ENCODE results near the gene SLC25A6. TPM values are rescaled to one million over a fixed set of nuclear protein-coding genes. Genes with fewer than 3 reads are reported as not detected.

SLC25A6 gene
- total RNA-seq, 1 donor from 2014 or later, result 345 TPM

DNA sequence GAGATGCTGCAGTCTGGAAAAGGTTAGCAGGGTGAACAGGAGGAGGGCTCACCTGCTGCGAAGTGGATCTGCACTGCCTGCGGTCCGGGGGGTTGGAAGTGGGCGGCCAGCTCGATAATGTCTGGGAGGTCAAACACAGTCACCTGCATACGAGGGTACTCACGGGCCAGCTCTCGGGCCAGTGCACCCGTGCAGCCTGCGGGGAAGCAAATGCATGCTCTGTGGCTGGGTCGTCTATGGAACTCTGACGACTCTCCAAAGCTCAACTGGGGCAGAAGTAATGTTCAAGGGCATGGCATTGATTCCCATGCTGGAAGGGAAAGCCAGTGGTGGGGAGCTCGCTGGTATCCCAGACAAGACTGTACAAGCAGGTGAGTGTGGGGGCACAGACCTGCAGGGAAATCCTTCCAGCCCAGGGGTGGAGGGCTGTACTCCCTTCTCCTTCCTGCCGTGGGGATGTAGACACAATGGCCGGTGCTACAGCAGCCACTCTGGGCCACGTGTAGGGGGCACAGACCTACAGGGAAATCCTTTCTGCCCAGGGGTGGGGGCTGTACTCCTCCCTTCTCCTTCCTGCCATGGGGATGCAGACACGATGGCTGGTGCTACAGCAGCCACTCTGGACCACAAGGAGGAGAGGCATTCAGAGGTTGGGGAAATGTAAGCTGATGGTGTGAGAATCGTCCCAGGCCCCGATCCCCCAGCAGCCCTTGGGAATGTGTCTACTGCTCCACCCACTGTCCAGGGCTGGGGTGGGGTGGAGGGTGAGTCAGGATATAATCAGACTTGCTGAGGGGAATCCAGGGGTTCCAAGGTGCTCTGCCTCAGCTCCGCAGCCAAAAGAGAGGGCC lies 26.2 kb upstream of the SLC25A6 start:
- H2AFZ ChIP-seq (ENCODE audit: low read depth, low read length), result no peak overlapping the region
- Mint-ChIP-seq H3K9me3 (ENCODE audit: unreplicated experiment) (peaks cover 12% of the 10 kb centered on the region), H3K27ac (ENCODE audit: unreplicated experiment) (no peak overlapping the region), H3K4me3 (ENCODE audit: unreplicated experiment) (no peak overlapping the region), H3K36me3 (ENCODE audit: low read depth, unreplicated experiment) (peaks cover 26% of the 10 kb centered on the region), H3K27me3 (ENCODE audit: low read depth, unreplicated experiment) (no peaks in the 10 kb centered on the region), H3K4me1 (ENCODE audit: low read depth, unreplicated experiment) (no peaks in the 10 kb centered on the region)
- H4K20me1 ChIP-seq (ENCODE audit: insufficient read depth, low read length), result peaks cover 28% of the 10 kb centered on the region
- H3K27ac ChIP-seq (ENCODE audit: low read depth, low read length), result no peak overlapping the region
- H3K4me3 ChIP-seq (ENCODE audit: insufficient read depth, low read depth, low read length), result no peak overlapping the region
- no peaks in the 10 kb centered on the region for H3K79me2 ChIP-seq (ENCODE audit: insufficient read depth, low read length)
- H3K9ac ChIP-seq (ENCODE audit: low read length), result no peak overlapping the region
- H3K9me3 ChIP-seq (ENCODE audit: insufficient read depth, low read depth, low read length), result peaks cover 15% of the 10 kb centered on the region
- no peaks in the 10 kb centered on the region for H3K27me3 ChIP-seq (ENCODE audit: insufficient read depth, low read length)
- FAIRE-seq, result no peak
- no peak for TF ChIP-seq EZH2 (IDR thresholded peaks at IDR 0.05; ENCODE audit: insufficient read depth, low read length)
- TF ChIP-seq, protein P1, sequence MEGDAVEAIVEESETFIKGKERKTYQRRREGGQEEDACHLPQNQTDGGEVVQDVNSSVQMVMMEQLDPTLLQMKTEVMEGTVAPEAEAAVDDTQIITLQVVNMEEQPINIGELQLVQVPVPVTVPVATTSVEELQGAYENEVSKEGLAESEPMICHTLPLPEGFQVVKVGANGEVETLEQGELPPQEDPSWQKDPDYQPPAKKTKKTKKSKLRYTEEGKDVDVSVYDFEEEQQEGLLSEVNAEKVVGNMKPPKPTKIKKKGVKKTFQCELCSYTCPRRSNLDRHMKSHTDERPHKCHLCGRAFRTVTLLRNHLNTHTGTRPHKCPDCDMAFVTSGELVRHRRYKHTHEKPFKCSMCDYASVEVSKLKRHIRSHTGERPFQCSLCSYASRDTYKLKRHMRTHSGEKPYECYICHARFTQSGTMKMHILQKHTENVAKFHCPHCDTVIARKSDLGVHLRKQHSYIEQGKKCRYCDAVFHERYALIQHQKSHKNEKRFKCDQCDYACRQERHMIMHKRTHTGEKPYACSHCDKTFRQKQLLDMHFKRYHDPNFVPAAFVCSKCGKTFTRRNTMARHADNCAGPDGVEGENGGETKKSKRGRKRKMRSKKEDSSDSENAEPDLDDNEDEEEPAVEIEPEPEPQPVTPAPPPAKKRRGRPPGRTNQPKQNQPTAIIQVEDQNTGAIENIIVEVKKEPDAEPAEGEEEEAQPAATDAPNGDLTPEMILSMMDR (IDR thresholded peaks at IDR 0.05; ENCODE audit: insufficient read depth, low read depth, low read length), result no peak
- peaks cover 17% of the 10 kb centered on the region for H3K36me3 ChIP-seq (ENCODE audit: insufficient read depth, low read length)
- no peaks in the 10 kb centered on the region for H3K4me1 ChIP-seq (ENCODE audit: insufficient read depth, low read length)
- no peak for DNase-seq (ENCODE audit: low read depth)
- H3K4me2 ChIP-seq (ENCODE audit: low read length), result no peak overlapping the region

DNA sequence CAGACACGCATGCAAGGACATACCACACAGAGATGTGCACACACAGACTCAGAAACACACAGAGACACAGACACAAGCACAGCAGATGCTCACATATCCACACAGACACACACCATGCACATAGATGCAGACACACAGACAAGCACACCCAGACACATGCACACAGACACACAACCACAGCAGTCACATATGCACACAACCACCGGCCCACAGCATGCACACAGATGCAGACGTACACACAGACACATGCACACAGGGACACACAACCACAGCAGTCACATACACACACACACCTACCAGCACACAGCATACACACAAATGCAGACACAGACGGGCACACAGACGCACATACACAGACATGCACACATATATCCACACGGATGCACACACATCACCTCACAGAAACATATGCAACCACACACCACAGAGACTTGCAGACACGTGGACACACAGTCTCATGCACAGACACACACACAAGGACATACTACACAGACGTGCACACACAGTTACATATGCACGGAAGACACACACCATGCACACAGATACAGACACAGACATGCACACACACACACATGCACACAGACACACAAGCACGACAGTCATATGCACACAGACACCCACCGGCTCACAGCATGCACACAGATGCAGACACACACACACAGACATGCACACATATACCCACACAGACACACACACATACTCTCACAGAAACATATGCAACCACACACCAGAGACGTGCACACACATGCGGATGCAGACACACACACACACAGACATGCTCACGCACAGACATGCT lies 25.2 kb upstream of the SLC25A6 start:
- H3K27me3 ChIP-seq (ENCODE audit: insufficient read depth, low read length), result no peaks in the 10 kb centered on the region

More for the DNA sequence above, 25.2 kb upstream of the SLC25A6 start:
- no peak overlapping the region for H2AFZ ChIP-seq (ENCODE audit: low read depth, low read length)
- Mint-ChIP-seq H3K4me3 (ENCODE audit: unreplicated experiment) (no peak overlapping the region), H3K4me1 (ENCODE audit: low read depth, unreplicated experiment) (no peaks in the 10 kb centered on the region), H3K27ac (ENCODE audit: unreplicated experiment) (no peak overlapping the region), H3K9me3 (ENCODE audit: unreplicated experiment) (peaks cover 6% of the 10 kb centered on the region), H3K36me3 (ENCODE audit: low read depth, unreplicated experiment) (peaks cover 25% of the 10 kb centered on the region), H3K27me3 (ENCODE audit: low read depth, unreplicated experiment) (no peaks in the 10 kb centered on the region)
- peaks cover 13% of the 10 kb centered on the region for H3K36me3 ChIP-seq (ENCODE audit: insufficient read depth, low read length)
- no peak for DNase-seq (ENCODE audit: low read depth)
- H3K4me2 ChIP-seq (ENCODE audit: low read length), result no peak overlapping the region
- H3K9ac ChIP-seq (ENCODE audit: low read length), result no peak overlapping the region
- H3K27ac ChIP-seq (ENCODE audit: low read depth, low read length), result no peak overlapping the region
- FAIRE-seq, result no peak
- H3K9me3 ChIP-seq (ENCODE audit: insufficient read depth, low read depth, low read length), result peaks cover 10% of the 10 kb centered on the region
- TF ChIP-seq, protein P1 (IDR thresholded peaks at IDR 0.05; ENCODE audit: insufficient read depth, low read depth, low read length), result no peak
- no peak for TF ChIP-seq EZH2 (IDR thresholded peaks at IDR 0.05; ENCODE audit: insufficient read depth, low read length)
- H3K4me3 ChIP-seq (ENCODE audit: insufficient read depth, low read depth, low read length), result no peak overlapping the region
- no peaks in the 10 kb centered on the region for H3K79me2 ChIP-seq (ENCODE audit: insufficient read depth, low read length)
- no peaks in the 10 kb centered on the region for H3K4me1 ChIP-seq (ENCODE audit: insufficient read depth, low read length)
- H4K20me1 ChIP-seq (ENCODE audit: insufficient read depth, low read length), result peaks cover 28% of the 10 kb centered on the region
